Mucosa of descending colon (tissue), 3 donors: ENCODE results near the gene SCT. TPM values are rescaled to one million over a fixed set of nuclear protein-coding genes. Genes with fewer than 3 reads are reported as not detected.

ENCODE experiments used
- ATAC-seq: fragments of 200-7000 bp; cut with Tn5 transposase; one replicate; pipeline ENCODE4 v1.9.1; 2020; ENCODE audit warnings: mild to moderate bottlenecking, moderate library complexity
- DNase-seq, 3 donors: peaks; one replicate each; pipeline ENCODE4 v3.0.0-alpha.2; 2020
- H3K36me3 ChIP-seq: fragments of 200-600 bp; one replicate; pipeline ENCODE4 v1.8.0; 2021; ENCODE audit warnings: low read depth, mild to moderate bottlenecking
- H3K4me1 ChIP-seq: fragments of 200-600 bp; one replicate; pipeline ENCODE4 v1.8.0; 2021; ENCODE audit warnings: low read depth, mild to moderate bottlenecking
- H3K4me3 ChIP-seq: fragments of 200-600 bp; one replicate; pipeline ENCODE4 v1.8.0; 2021; ENCODE audit warnings: mild to moderate bottlenecking
- H3K9me3 ChIP-seq: fragments of 200-600 bp; one replicate; pipeline ENCODE4 v1.8.0; 2021; ENCODE audit warnings: mild to moderate bottlenecking
- intact Hi-C, 2 donors: fragments of 100-400 bp; cut with DNase I in 1 of 2; cut with micrococcal nuclease in 1 of 2; formaldehyde crosslinking; loops; one replicate each; pipeline versions ENCODE4 v1.11.0 to v1.11.1; 2022; cut with DNase I, micrococcal nuclease
- total RNA-seq, 3 donors: library from RNA; stranded (reverse); fragmentation: NEBNext Ultra II Directional in 2 of 3; extraction: Animal tissue kit (Norgen Biotek cat#: 25700) in 2 of 3; gene quantifications; one replicate each; pipeline versions ENCODE4 v1.2.1 to v1.2.4, GENCODE V29; 2021 to 2023
- TF ChIP-seq, protein P1 (sequence below): fragments of 200-600 bp; IDR thresholded peaks from one replicate; pipeline ENCODE4 v1.8.0; 2022; ENCODE audit warnings: antibody characterized with exemption, mild to moderate bottlenecking
- donor health status: DM: no; HTN: no; CAD: no; lungs with moderate emphysema.
- donor health status: DM: no; HTN: no; CAD: no.
- donor health status: DM: no; HTN: yes; CAD: no.

The SCT gene
- total RNA-seq, 3 donors from 2014 or later = 1.0 TPM; not detected in 1

DNA sequence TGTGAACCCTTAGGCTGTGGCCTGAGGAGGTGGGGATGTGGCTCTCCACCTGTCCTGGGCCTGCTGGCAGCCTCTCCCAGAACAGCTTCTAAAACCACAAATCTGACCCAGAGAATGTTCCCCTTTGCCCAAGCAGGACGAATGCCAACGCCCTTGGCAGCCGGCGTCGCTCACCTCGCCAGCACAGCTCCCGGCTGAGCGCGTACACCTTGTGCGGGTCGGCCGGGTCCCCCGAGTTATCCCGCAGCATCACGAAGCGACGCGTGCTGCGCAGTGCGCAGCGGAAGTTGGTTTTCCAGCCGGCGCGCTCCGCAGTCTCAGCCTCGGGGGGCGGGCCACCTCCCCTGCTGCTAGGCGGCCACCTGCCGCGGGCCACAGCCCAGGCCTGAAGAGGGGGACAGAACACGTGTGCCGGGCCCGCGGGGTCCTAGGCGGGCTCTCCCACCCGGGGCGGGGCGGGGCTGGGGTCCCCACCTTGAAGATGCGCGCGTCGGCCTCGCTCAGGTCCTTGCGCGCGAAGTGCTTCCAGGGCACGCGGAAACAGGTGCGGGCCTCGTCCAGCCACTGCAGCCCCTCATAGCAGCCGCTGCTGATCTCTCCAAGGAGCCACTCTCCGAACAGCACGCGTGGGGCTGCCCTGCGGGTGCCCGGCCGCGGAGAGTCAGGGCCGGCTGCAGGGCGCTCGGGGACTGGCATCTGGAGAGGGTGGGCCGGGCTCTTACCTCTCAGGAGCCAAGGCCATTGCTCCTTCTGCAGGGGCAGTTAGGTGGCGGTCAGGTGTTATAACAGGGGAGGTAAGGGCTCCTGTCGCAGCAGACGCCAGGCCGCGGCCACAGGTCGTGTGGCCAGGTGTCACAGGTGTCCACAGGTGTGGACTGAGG lies 12.1 kb downstream of the SCT start:
- H3K36me3 ChIP-seq = peaks cover 4% of the 10 kb centered on the region
- ATAC-seq = peak; percentile 1

DNA sequence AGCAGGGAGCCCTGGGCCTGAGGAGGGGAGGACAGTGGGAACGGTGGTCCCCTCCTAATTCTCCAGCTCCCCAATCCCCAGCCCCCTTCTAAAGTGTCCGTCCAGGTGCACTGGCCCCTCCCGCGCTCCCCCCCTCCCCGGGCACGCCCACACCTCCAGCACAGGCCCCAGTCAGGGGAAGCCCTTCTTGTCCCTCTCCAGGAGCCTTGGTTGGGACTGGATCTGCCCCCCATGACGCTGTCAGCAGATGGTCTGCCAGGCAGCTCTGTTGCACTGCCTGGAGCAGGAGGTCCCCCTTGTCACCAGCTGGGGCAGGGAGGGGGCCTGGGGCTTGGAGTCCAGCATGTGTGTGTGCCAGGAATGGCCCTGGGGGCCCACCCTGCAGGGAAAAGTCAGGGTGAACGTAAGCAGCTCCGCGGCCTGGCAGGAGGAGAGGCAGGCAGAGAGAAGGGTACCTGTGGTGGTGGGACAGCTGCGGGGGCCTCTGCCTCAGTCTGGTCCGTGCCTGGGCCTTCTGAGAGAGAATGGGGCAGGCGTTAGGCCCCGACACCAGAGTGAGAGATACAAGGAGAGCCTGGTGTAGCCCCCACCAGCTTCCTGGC lies 12.9 kb downstream of the SCT start:
- DNase-seq (peak in 2 of 3 donors; percentile 42 to 68), ATAC-seq (no peak)
- Histone ChIP-seq H3K4me3 (no peak overlapping the region), H3K36me3 (peaks cover 4% of the 10 kb centered on the region), H3K4me1 (peaks cover 29% of the 10 kb centered on the region), H3K9me3 (no peaks in the 10 kb centered on the region)
- TF ChIP-seq, protein P1, sequence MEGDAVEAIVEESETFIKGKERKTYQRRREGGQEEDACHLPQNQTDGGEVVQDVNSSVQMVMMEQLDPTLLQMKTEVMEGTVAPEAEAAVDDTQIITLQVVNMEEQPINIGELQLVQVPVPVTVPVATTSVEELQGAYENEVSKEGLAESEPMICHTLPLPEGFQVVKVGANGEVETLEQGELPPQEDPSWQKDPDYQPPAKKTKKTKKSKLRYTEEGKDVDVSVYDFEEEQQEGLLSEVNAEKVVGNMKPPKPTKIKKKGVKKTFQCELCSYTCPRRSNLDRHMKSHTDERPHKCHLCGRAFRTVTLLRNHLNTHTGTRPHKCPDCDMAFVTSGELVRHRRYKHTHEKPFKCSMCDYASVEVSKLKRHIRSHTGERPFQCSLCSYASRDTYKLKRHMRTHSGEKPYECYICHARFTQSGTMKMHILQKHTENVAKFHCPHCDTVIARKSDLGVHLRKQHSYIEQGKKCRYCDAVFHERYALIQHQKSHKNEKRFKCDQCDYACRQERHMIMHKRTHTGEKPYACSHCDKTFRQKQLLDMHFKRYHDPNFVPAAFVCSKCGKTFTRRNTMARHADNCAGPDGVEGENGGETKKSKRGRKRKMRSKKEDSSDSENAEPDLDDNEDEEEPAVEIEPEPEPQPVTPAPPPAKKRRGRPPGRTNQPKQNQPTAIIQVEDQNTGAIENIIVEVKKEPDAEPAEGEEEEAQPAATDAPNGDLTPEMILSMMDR = no peak
- intact Hi-C loops = no loop called here

More for the DNA sequence above, 12.1 kb downstream of the SCT start:
- Histone ChIP-seq H3K4me3 (peak overlapping the region; percentile 32), H3K9me3 (no peaks in the 10 kb centered on the region), H3K4me1 (peaks cover 29% of the 10 kb centered on the region)
- intact Hi-C loops = no loop called here
- peak; percentile 55 to 77 (median 70) for DNase-seq
- TF ChIP-seq, protein P1 = no peak

DNA sequence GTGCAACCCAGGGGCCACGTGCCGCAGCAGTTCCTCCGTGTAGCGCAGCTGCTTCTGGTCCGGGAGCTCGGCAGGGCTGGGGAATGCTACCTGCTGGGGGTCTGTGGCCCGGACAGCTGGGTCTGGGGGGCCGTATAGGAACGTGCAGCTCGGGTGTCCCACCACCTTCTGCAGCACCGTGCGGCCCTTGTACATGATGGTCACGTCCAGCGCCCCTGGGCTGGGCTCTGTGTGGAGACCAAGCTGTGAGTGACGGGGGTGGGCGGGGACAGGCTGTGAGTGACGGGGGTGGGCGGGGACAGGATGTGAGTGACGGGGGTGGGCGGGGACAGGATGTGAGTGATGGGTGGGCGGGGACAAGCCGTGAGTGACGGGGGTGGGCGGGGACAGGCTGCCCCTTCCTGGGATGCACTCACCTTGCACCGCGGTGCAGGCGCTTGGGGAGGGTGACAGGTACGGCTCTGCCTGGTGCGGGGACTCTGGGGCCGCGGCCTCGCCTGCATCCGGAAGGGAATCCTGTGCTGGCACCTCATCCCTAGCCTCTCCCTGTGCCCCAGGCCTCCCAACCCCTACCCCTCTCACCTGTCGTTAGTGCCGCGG lies 13.5 kb downstream of the SCT start:
- TF ChIP-seq, protein P1 = no peak
- peak; percentile 57 for ATAC-seq
- peaks cover 29% of the 10 kb centered on the region for H3K4me1 ChIP-seq
- H3K36me3 ChIP-seq = peaks cover 4% of the 10 kb centered on the region
- intact Hi-C loops = no loop called here
- H3K4me3 ChIP-seq = no peak overlapping the region
- peak; percentile 87 to 95 (median 93) for DNase-seq
- no peaks in the 10 kb centered on the region for H3K9me3 ChIP-seq

DNA sequence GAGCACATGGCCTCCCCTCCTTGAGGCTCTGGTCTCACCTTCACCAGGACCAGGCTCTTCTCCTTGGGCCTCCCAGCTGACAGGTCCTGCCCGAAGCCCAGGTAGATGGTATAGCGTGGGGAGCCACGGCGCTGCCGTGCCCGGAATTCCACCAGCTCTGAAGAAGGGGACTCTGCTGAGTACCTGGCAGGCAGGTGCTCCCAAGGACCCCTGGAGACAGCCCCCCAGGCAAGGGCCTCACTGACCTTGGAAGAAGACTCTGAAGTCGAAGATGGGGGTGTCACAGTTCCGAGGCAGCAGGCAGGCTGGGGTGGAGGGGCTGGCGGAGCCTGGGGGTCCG lies 14.1 kb downstream of the SCT start:
- TF ChIP-seq, protein P1 = no peak
- no peak for ATAC-seq
- no peaks in the 10 kb centered on the region for H3K9me3 ChIP-seq
- H3K4me3 ChIP-seq = no peak overlapping the region
- intact Hi-C loops = no loop called here
- peak in 2 of 3 donors; percentile 53 to 70 for DNase-seq
- H3K36me3 ChIP-seq = peaks cover 4% of the 10 kb centered on the region
- H3K4me1 ChIP-seq = peaks cover 29% of the 10 kb centered on the region

DNA sequence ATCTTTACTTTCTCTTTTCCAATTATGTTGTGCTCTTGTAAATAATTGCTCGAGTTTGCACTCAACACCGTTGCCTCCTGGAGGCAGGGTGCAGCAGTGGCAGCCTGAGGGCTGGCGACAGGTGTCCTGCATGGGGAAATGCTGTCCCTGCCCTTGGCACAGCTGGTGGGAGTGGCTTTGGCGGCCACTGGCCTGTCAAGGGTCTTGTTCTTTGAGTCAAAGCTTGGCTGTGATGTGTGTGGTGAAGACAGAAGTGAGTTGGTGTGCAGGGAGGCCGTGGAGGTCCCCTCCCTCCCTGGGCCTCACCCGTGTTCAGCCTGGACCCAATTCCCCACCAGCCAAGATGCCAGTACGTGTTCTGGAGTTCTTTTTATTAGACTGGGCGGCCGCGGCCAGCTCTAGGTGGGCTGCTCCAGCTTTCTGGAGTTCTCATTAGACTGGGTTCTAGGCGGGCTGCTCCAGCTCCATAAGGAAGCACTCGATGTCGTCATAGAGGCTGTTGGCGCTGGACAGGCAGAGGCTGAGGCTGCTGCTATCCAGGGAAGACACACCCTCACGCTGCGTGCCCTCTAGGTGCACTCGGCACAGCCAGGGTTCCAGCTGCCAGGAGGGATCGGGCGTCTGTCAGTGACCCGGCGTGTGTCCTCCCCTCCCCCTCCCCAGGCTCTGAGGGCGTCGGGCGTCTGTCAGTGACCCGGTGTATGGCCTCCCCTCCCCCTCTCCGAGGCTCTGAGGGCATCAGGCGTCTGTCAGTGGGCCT lies 14.6 kb downstream of the SCT start:
- intact Hi-C loops = no loop called here
- ATAC-seq = peak; percentile 59
- peak; percentile 82 to 91 (median 82) for DNase-seq
- Histone ChIP-seq H3K36me3 (peaks cover 4% of the 10 kb centered on the region), H3K4me3 (no peak overlapping the region), H3K9me3 (no peaks in the 10 kb centered on the region), H3K4me1 (peaks cover 29% of the 10 kb centered on the region)
- TF ChIP-seq, protein P1 = no peak
